Measurements from ENCODE around the gene ADARB2. TPM values are rescaled to one million over a fixed set of nuclear protein-coding genes. Genes with fewer than 3 reads are reported as not detected.

The ADARB2 gene
- total and polyA plus RNA-seq, 7 experiments from 2014 or later: 0.05 to 13.6 (median 6.3) TPM; not detected in 3

- Histone ChIP-seq H3K36me3 (ENCODE audit: control insufficient read depth in 2 of 3, insufficient read depth in 3 of 3, low read length in 3 of 3) (no peaks in the 10 kb centered on the region), H3K9me3 (ENCODE audit: control insufficient read depth in 2 of 3, low read length in 3 of 3) (peaks cover 0 to 3% (median 0%) of the 10 kb centered on the region in 3 experiments), H3K4me3 (ENCODE audit: low read length) (no peak overlapping the region), H3K27ac (ENCODE audit: low read depth, low read length) (no peak overlapping the region), H3K4me1 (ENCODE audit: control insufficient read depth in 2 of 2, insufficient read depth in 2 of 2, low read length in 2 of 2) (no peaks in the 10 kb centered on the region), H3K27me3 (ENCODE audit: control insufficient read depth in 2 of 2, insufficient read depth in 2 of 2, low read length in 2 of 2) (peaks cover 0 to 6% of the 10 kb centered on the region in 2 donors)
- POLR2A ChIA-PET: no interaction called here
- H3K27me3 Mint-ChIP-seq: peaks cover 9 to 37% (median 32%) of the 10 kb centered on the region in 5 donors
- peaks cover 0 to 7% (median 0%) of the 10 kb centered on the region in 5 donors for H3K36me3 Mint-ChIP-seq
- intact Hi-C loops (cut with micrococcal nuclease): no loop called here
- H3K4me3 Mint-ChIP-seq: no peak overlapping the region
- no peak for ATAC-seq
- no peaks in the 10 kb centered on the region for H3K4me1 Mint-ChIP-seq
- CTCF ChIA-PET: no interaction called here
- no peak overlapping the region for H3K27ac Mint-ChIP-seq
- DNase-seq: no peak
- H3K9me3 Mint-ChIP-seq: peaks cover 0 to 19% (median 10%) of the 10 kb centered on the region in 11 donors
These were observed 39.1 kb downstream of the ADARB2 start for GRCh38 chr10:1698185-1698584.

- H3K27me3 ChIP-seq (ENCODE audit: control insufficient read depth in 2 of 2, insufficient read depth in 2 of 2, low read length in 2 of 2): no peaks in the 10 kb centered on the region
- ATAC-seq (no peak), DNase-seq (no peak)
- no peak overlapping the region for H3K27ac ChIP-seq (ENCODE audit: low read depth, low read length)
- H3K27me3 Mint-ChIP-seq: peaks cover 5 to 30% (median 23%) of the 10 kb centered on the region in 5 donors
- POLR2A ChIA-PET: no interaction called here
- no peaks in the 10 kb centered on the region for H3K36me3 Mint-ChIP-seq
- H3K4me3 Mint-ChIP-seq: no peak overlapping the region
- H3K9me3 ChIP-seq (ENCODE audit: control insufficient read depth in 2 of 3, low read length in 3 of 3): no peaks in the 10 kb centered on the region
- no peaks in the 10 kb centered on the region for H3K4me1 Mint-ChIP-seq
- no peaks in the 10 kb centered on the region for H3K36me3 ChIP-seq (ENCODE audit: control insufficient read depth in 2 of 3, insufficient read depth in 3 of 3, low read length in 3 of 3)
- no peaks in the 10 kb centered on the region for H3K4me1 ChIP-seq (ENCODE audit: control insufficient read depth in 2 of 2, insufficient read depth in 2 of 2, low read length in 2 of 2)
- CTCF ChIA-PET: interaction anchor here (0.6 kb wide), 1 partner anchor 39 kb away, joined by 3 read pairs; no protein-coding TSS in a partner anchor
- no peak overlapping the region for H3K27ac Mint-ChIP-seq
- intact Hi-C loops (cut with micrococcal nuclease): no loop called here
- peaks cover 0 to 13% (median 4%) of the 10 kb centered on the region in 11 donors for H3K9me3 Mint-ChIP-seq
- no peak overlapping the region for H3K4me3 ChIP-seq (ENCODE audit: low read length)
These were observed 41.2 kb downstream of the ADARB2 start for GRCh38 chr10:1696106-1696505.

GRCh38 chr10:1690086-1690485, 47.2 kb downstream of the ADARB2 start:
- intact Hi-C loops (cut with micrococcal nuclease): no loop called here
- H3K27ac Mint-ChIP-seq: no peak overlapping the region
- ATAC-seq (no peak), DNase-seq (no peak)
- no peaks in the 10 kb centered on the region for H3K4me1 ChIP-seq (ENCODE audit: control insufficient read depth in 2 of 2, insufficient read depth in 2 of 2, low read length in 2 of 2)
- H3K27me3 Mint-ChIP-seq: peaks cover 11 to 46% (median 23%) of the 10 kb centered on the region in 5 donors
- no peaks in the 10 kb centered on the region for H3K36me3 ChIP-seq (ENCODE audit: control insufficient read depth in 2 of 3, insufficient read depth in 3 of 3, low read length in 3 of 3)
- H3K27me3 ChIP-seq (ENCODE audit: control insufficient read depth in 2 of 2, insufficient read depth in 2 of 2, low read length in 2 of 2): no peaks in the 10 kb centered on the region
- H3K4me1 Mint-ChIP-seq: peaks cover 0 to 1% (median 0%) of the 10 kb centered on the region in 7 donors
- ChIA-PET POLR2A (no interaction called here), CTCF (no interaction called here)
- H3K36me3 Mint-ChIP-seq: no peaks in the 10 kb centered on the region
- H3K9me3 Mint-ChIP-seq: peaks cover 0 to 2% (median 0%) of the 10 kb centered on the region in 11 donors
- H3K27ac ChIP-seq (ENCODE audit: low read depth, low read length): no peak overlapping the region
- no peak overlapping the region for H3K4me3 Mint-ChIP-seq
- no peaks in the 10 kb centered on the region for H3K9me3 ChIP-seq (ENCODE audit: control insufficient read depth in 2 of 3, low read length in 3 of 3)
- no peak overlapping the region for H3K4me3 ChIP-seq (ENCODE audit: low read length)

- H3K4me3 Mint-ChIP-seq: no peak overlapping the region
- H3K27me3 ChIP-seq (ENCODE audit: control insufficient read depth in 2 of 2, insufficient read depth in 2 of 2, low read length in 2 of 2): no peaks in the 10 kb centered on the region
- H3K9me3 ChIP-seq (ENCODE audit: control insufficient read depth in 2 of 3, low read length in 3 of 3): no peaks in the 10 kb centered on the region
- no peaks in the 10 kb centered on the region for H3K4me1 ChIP-seq (ENCODE audit: control insufficient read depth in 2 of 2, insufficient read depth in 2 of 2, low read length in 2 of 2)
- DNase-seq (no peak), ATAC-seq (no peak)
- no peak overlapping the region for H3K27ac ChIP-seq (ENCODE audit: low read depth, low read length)
- intact Hi-C loops (cut with micrococcal nuclease): no loop called here
- H3K36me3 Mint-ChIP-seq: no peaks in the 10 kb centered on the region
- H3K36me3 ChIP-seq (ENCODE audit: control insufficient read depth in 2 of 3, insufficient read depth in 3 of 3, low read length in 3 of 3): no peaks in the 10 kb centered on the region
- H3K4me1 Mint-ChIP-seq: peaks cover 0 to 1% (median 0%) of the 10 kb centered on the region in 7 donors
- no peak overlapping the region for H3K27ac Mint-ChIP-seq
- ChIA-PET POLR2A (no interaction called here), CTCF (no interaction called here)
- peaks cover 11 to 48% (median 26%) of the 10 kb centered on the region in 5 donors for H3K27me3 Mint-ChIP-seq
- no peak overlapping the region for H3K4me3 ChIP-seq (ENCODE audit: low read length)
- H3K9me3 Mint-ChIP-seq: peaks cover 0 to 2% (median 0%) of the 10 kb centered on the region in 11 donors
These were observed 48.8 kb downstream of the ADARB2 start for GRCh38 chr10:1688531-1688930.

GRCh38 chr10:1687623-1688150, 49.6 kb downstream of the ADARB2 start:
- no peak for ATAC-seq
- Histone ChIP-seq H3K4me1 (ENCODE audit: control insufficient read depth in 2 of 2, insufficient read depth in 2 of 2, low read length in 2 of 2) (no peaks in the 10 kb centered on the region), H3K27me3 (ENCODE audit: control insufficient read depth in 2 of 2, insufficient read depth in 2 of 2, low read length in 2 of 2) (no peaks in the 10 kb centered on the region), H3K9me3 (ENCODE audit: control insufficient read depth in 2 of 3, low read length in 3 of 3) (no peaks in the 10 kb centered on the region), H3K27ac (ENCODE audit: low read depth, low read length) (no peak overlapping the region), H3K36me3 (ENCODE audit: control insufficient read depth in 2 of 3, insufficient read depth in 3 of 3, low read length in 3 of 3) (no peaks in the 10 kb centered on the region), H3K4me3 (ENCODE audit: low read length) (no peak overlapping the region)
- POLR2A ChIA-PET: no interaction called here
- Mint-ChIP-seq H3K27ac (no peak overlapping the region), H3K9me3 (peaks cover 0 to 2% (median 0%) of the 10 kb centered on the region in 11 donors), H3K4me1 (peaks cover 0 to 1% (median 0%) of the 10 kb centered on the region in 7 donors), H3K4me3 (no peak overlapping the region), H3K27me3 (peaks cover 11 to 48% (median 26%) of the 10 kb centered on the region in 5 donors), H3K36me3 (no peaks in the 10 kb centered on the region)
- no peak for DNase-seq
- intact Hi-C loops (cut with micrococcal nuclease): no loop called here
- CTCF ChIA-PET: no interaction called here

GRCh38 chr10:1687190-1687589, 50.1 kb downstream of the ADARB2 start:
- intact Hi-C loops (cut with micrococcal nuclease): no loop called here
- peaks cover 0 to 2% (median 0%) of the 10 kb centered on the region in 11 donors for H3K9me3 Mint-ChIP-seq
- Histone ChIP-seq H3K36me3 (ENCODE audit: control insufficient read depth in 2 of 3, insufficient read depth in 3 of 3, low read length in 3 of 3) (no peaks in the 10 kb centered on the region), H3K27ac (ENCODE audit: low read depth, low read length) (no peak overlapping the region), H3K27me3 (ENCODE audit: control insufficient read depth in 2 of 2, insufficient read depth in 2 of 2, low read length in 2 of 2) (no peaks in the 10 kb centered on the region), H3K4me3 (ENCODE audit: low read length) (no peak overlapping the region), H3K9me3 (ENCODE audit: control insufficient read depth in 2 of 3, low read length in 3 of 3) (no peaks in the 10 kb centered on the region), H3K4me1 (ENCODE audit: control insufficient read depth in 2 of 2, insufficient read depth in 2 of 2, low read length in 2 of 2) (no peaks in the 10 kb centered on the region)
- no peak for DNase-seq
- H3K36me3 Mint-ChIP-seq: no peaks in the 10 kb centered on the region
- no peak for ATAC-seq
- ChIA-PET POLR2A (no interaction called here), CTCF (no interaction called here)
- no peak overlapping the region for H3K27ac Mint-ChIP-seq
- H3K27me3 Mint-ChIP-seq: peaks cover 11 to 48% (median 26%) of the 10 kb centered on the region in 5 donors
- H3K4me3 Mint-ChIP-seq: no peak overlapping the region
- H3K4me1 Mint-ChIP-seq: peaks cover 0 to 1% (median 0%) of the 10 kb centered on the region in 7 donors

GRCh38 chr10:1686491-1686749, 50.9 kb downstream of the ADARB2 start:
- Histone ChIP-seq H3K27ac (ENCODE audit: low read depth, low read length) (no peak overlapping the region), H3K27me3 (ENCODE audit: control insufficient read depth in 2 of 2, insufficient read depth in 2 of 2, low read length in 2 of 2) (no peaks in the 10 kb centered on the region), H3K9me3 (ENCODE audit: control insufficient read depth in 2 of 3, low read length in 3 of 3) (no peaks in the 10 kb centered on the region), H3K4me3 (ENCODE audit: low read length) (no peak overlapping the region), H3K36me3 (ENCODE audit: control insufficient read depth in 2 of 3, insufficient read depth in 3 of 3, low read length in 3 of 3) (no peaks in the 10 kb centered on the region), H3K4me1 (ENCODE audit: control insufficient read depth in 2 of 2, insufficient read depth in 2 of 2, low read length in 2 of 2) (no peaks in the 10 kb centered on the region)
- ChIA-PET CTCF (no interaction called here), POLR2A (no interaction called here)
- intact Hi-C loops (cut with micrococcal nuclease): no loop called here
- peaks cover 7 to 41% (median 19%) of the 10 kb centered on the region in 5 donors for H3K27me3 Mint-ChIP-seq
- H3K4me1 Mint-ChIP-seq: peaks cover 0 to 1% (median 0%) of the 10 kb centered on the region in 7 donors
- H3K36me3 Mint-ChIP-seq: no peaks in the 10 kb centered on the region
- peaks cover 0 to 2% (median 0%) of the 10 kb centered on the region in 11 donors for H3K9me3 Mint-ChIP-seq
- no peak for ATAC-seq
- no peak overlapping the region for H3K27ac Mint-ChIP-seq
- DNase-seq: no peak
- H3K4me3 Mint-ChIP-seq: no peak overlapping the region

Measured in naive thymus-derived CD4-positive, alpha-beta T cell (primary cell).